OCI-LY1 (cell line): ENCODE results near the gene FOXE3.

Experiments
- H2AFZ ChIP-seq: fragments of 200-600 bp; sonication (generic), shearing (Covaris generic); 2 replicates; pipeline ENCODE4 v1.6.0; 2014; ENCODE audit warnings: antibody characterized with exemption, mild to moderate bottlenecking, low read length
- H3F3A ChIP-seq: fragments of 200-600 bp; sonication (generic), shearing (Covaris generic); 2 replicates; pipeline ENCODE4 v1.6.0; 2014; ENCODE audit warnings: mild to moderate bottlenecking, antibody characterized with exemption, low read length, moderate library complexity; ENCODE audit not compliant: insufficient read depth
- H3K27ac ChIP-seq: fragments of 200-600 bp; sonication (generic); 2 replicates; pipeline ENCODE4 v1.5.1; 2014; ENCODE audit warnings: low read length, mixed run types, mild to moderate bottlenecking, low read depth; ENCODE audit not compliant: poor library complexity, severe bottlenecking
- H3K27me3 ChIP-seq: fragments of 200-600 bp; sonication (generic); 2 replicates; pipeline ENCODE4 v1.6.0; 2014; ENCODE audit warnings: antibody characterized with exemption, mild to moderate bottlenecking, low read length, moderate library complexity; ENCODE audit not compliant: insufficient read depth
- H3K36me3 ChIP-seq: fragments of 200-600 bp; sonication (generic); 2 replicates; pipeline ENCODE4 v1.6.1; 2014; ENCODE audit warnings: mild to moderate bottlenecking, antibody characterized with exemption, low read length, moderate library complexity, mixed read lengths; ENCODE audit not compliant: insufficient read depth
- H3K4me1 ChIP-seq: fragments of 200-600 bp; sonication (generic); 2 replicates; pipeline ENCODE4 v1.5.1; 2014; ENCODE audit warnings: mild to moderate bottlenecking, low read length, moderate library complexity; ENCODE audit not compliant: insufficient read depth, severe bottlenecking
- H3K4me2 ChIP-seq: fragments of 200-600 bp; sonication (generic), shearing (Covaris generic); 2 replicates; pipeline ENCODE4 v1.6.1; 2014; ENCODE audit warnings: low read length
- H3K4me3 ChIP-seq: fragments of 200-600 bp; sonication (generic); 2 replicates; pipeline ENCODE4 v1.5.1; 2014; ENCODE audit warnings: low read length, low read depth, mild to moderate bottlenecking, mixed read lengths; ENCODE audit not compliant: poor library complexity, severe bottlenecking
- H3K79me2 ChIP-seq: fragments of 200-600 bp; shearing (Covaris generic); 2 replicates; pipeline ENCODE4 v1.6.1; 2016; ENCODE audit warnings: mixed run types, low read length, mixed read lengths; ENCODE audit not compliant: insufficient read depth
- H3K9ac ChIP-seq: fragments of 200-600 bp; sonication (generic), shearing (Covaris generic); 2 replicates; pipeline ENCODE4 v1.6.1; 2014; ENCODE audit warnings: mild to moderate bottlenecking, low read length, mixed read lengths
- H3K9me2 ChIP-seq: fragments of 200-600 bp; sonication (generic), shearing (Covaris generic); 2 replicates; pipeline ENCODE4 v1.6.1; 2014; ENCODE audit warnings: low read depth, mild to moderate bottlenecking, low read length, mixed read lengths
- H3K9me3 ChIP-seq: fragments of 200-600 bp; shearing (Covaris generic); 2 replicates; pipeline ENCODE4 v1.6.1; 2014; ENCODE audit warnings: low read length, mixed read lengths
- H4K20me1 ChIP-seq: fragments of 200-600 bp; sonication (generic), shearing (Covaris generic); 2 replicates; pipeline ENCODE4 v1.6.0; 2016; ENCODE audit warnings: mild to moderate bottlenecking, low read length; ENCODE audit not compliant: insufficient read depth
- CTCF ChIP-seq: fragments of 200-600 bp; sonication (generic), shearing (Covaris generic); IDR thresholded peaks from 2 replicates; pipeline ENCODE4 v1.5.1; 2017; ENCODE audit warnings: mild to moderate bottlenecking, antibody characterized with exemption, low read length, moderate library complexity, mixed read lengths
- EZH2 ChIP-seq: fragments of 200-600 bp; sonication (generic), shearing (Covaris generic); IDR thresholded peaks from 2 replicates; pipeline ENCODE4 v1.8.0; 2017; ENCODE audit warnings: borderline replicate concordance, mixed run types, mild to moderate bottlenecking, antibody characterized with exemption, low read length, moderate library complexity, mixed read lengths

Gene FOXE3

GRCh38 chr1:47374501-47374900 lies 41.6 kb upstream of the FOXE3 start:
- no peaks in the 10 kb centered on the region for H4K20me1 ChIP-seq
- H3F3A ChIP-seq = no peaks in the 10 kb centered on the region
- H3K4me3 ChIP-seq = no peak overlapping the region
- H3K27me3 ChIP-seq = no peaks in the 10 kb centered on the region
- TF ChIP-seq CTCF (no peak), EZH2 (no peak)
- H3K4me1 ChIP-seq = no peaks in the 10 kb centered on the region
- no peak overlapping the region for H3K4me2 ChIP-seq
- H3K9ac ChIP-seq = no peak overlapping the region
- H3K9me2 ChIP-seq = no peaks in the 10 kb centered on the region
- no peak overlapping the region for H3K27ac ChIP-seq
- H3K79me2 ChIP-seq = no peaks in the 10 kb centered on the region
- no peaks in the 10 kb centered on the region for H3K9me3 ChIP-seq
- H2AFZ ChIP-seq = no peak overlapping the region
- peaks cover 77% of the 10 kb centered on the region for H3K36me3 ChIP-seq

GRCh38 chr1:47378147-47378546 lies 37.9 kb upstream of the FOXE3 start:
- Histone ChIP-seq H3K36me3 (peaks cover 64% of the 10 kb centered on the region), H3K79me2 (no peaks in the 10 kb centered on the region)

GRCh38 chr1:47380699-47381098 lies 35.4 kb upstream of the FOXE3 start:
- H3K4me3 ChIP-seq = no peak overlapping the region
- no peak overlapping the region for H3K27ac ChIP-seq
- no peaks in the 10 kb centered on the region for H4K20me1 ChIP-seq
- H3K4me1 ChIP-seq = no peaks in the 10 kb centered on the region
- no peak for TF ChIP-seq EZH2
- TF ChIP-seq CTCF = no peak
- H3K79me2 ChIP-seq = no peaks in the 10 kb centered on the region
- peaks cover 39% of the 10 kb centered on the region for H3K36me3 ChIP-seq
- no peak overlapping the region for H3K4me2 ChIP-seq
- no peak overlapping the region for H3K9ac ChIP-seq
- no peak overlapping the region for H2AFZ ChIP-seq
- H3K9me2 ChIP-seq = no peaks in the 10 kb centered on the region
- H3K9me3 ChIP-seq = no peaks in the 10 kb centered on the region
- no peaks in the 10 kb centered on the region for H3K27me3 ChIP-seq
- no peaks in the 10 kb centered on the region for H3F3A ChIP-seq

More at GRCh38 chr1:47378147-47378546, 37.9 kb upstream of the FOXE3 start:
- Histone ChIP-seq H3K4me2 (no peak overlapping the region), H3K4me3 (no peak overlapping the region), H3K27ac (no peak overlapping the region), H4K20me1 (no peaks in the 10 kb centered on the region), H3K27me3 (no peaks in the 10 kb centered on the region), H3K9me2 (no peaks in the 10 kb centered on the region), H3K4me1 (no peaks in the 10 kb centered on the region), H3F3A (no peaks in the 10 kb centered on the region), H3K9me3 (no peaks in the 10 kb centered on the region), H2AFZ (no peak overlapping the region), H3K9ac (no peak overlapping the region)
- no peak for TF ChIP-seq CTCF
- TF ChIP-seq EZH2 = no peak
